CD14-positive monocyte (primary cell): ENCODE measurements around the gene NR4A1. TPM values are rescaled to one million over a fixed set of nuclear protein-coding genes. Genes with fewer than 3 reads are reported as not detected.

Source experiments
- DNase-seq, 3 donors: peaks; one replicate each; pipeline ENCODE4 v3.0.0-alpha.2; 2011 to 2022
- H2AFZ ChIP-seq: 2 replicates; pipeline ENCODE4 v1.6.0; 2012; ENCODE audit warnings: mild to moderate bottlenecking, low read depth, low read length, inconsistent platforms; ENCODE audit not compliant: insufficient read depth, poor library complexity, severe bottlenecking
- H3K27ac ChIP-seq, 2 donors: 1 replicate in 1 of 2; 2 replicates in 1 of 2; pipeline ENCODE4 v1.5.1; 2012 to 2013; ENCODE audit warnings: low read length in 2 of 2, control low read depth in 1 of 2, inconsistent platforms in 1 of 2, low read depth in 1 of 2, mild to moderate bottlenecking in 1 of 2
- H3K27me3 ChIP-seq, 2 donors: one replicate each; pipeline versions ENCODE4 v1.6.0 to v1.6.1; 2011 to 2013; ENCODE audit warnings: low read length in 2 of 2; ENCODE audit not compliant: control insufficient read depth in 2 of 2, insufficient read depth in 2 of 2
- H3K36me3 ChIP-seq, 2 donors: replicated peaks in 1 of 2; 1 replicate in 1 of 2; 2 replicates in 1 of 2; pipeline versions ENCODE4 v1.5.1 to v1.6.1; 2012 to 2013; ENCODE audit warnings: low read length in 2 of 2, control low read depth in 1 of 2, inconsistent platforms in 1 of 2, mild to moderate bottlenecking in 1 of 2; ENCODE audit not compliant: insufficient read depth in 2 of 2, control insufficient read depth in 1 of 2
- H3K4me1 ChIP-seq, 2 donors: 1 replicate in 1 of 2; 2 replicates in 1 of 2; pipeline versions ENCODE4 v1.5.1 to v1.6.1; 2012 to 2013; ENCODE audit warnings: low read length in 2 of 2, control low read depth in 1 of 2, inconsistent platforms in 1 of 2, mild to moderate bottlenecking in 1 of 2, moderate library complexity in 1 of 2; ENCODE audit not compliant: insufficient read depth in 2 of 2, control insufficient read depth in 1 of 2
- H3K4me2 ChIP-seq: replicated peaks from 2 replicates; pipeline ENCODE3; 2012; ENCODE audit warnings: low read length, moderate library complexity, mild to moderate bottlenecking; ENCODE audit not compliant: poor library complexity, severe bottlenecking; ENCODE audit errors: extremely low read depth
- H3K4me3 ChIP-seq, 3 experiments: fragments of 200-600 bp in 1 of 3; sonication (generic) in 1 of 3; replicated peaks in 1 of 3; 1 replicate in 2 of 3; 2 replicates in 1 of 3; pipeline ENCODE4 v1.5.1; 2011 to 2013; ENCODE audit warnings: low read length in 3 of 3, mild to moderate bottlenecking in 3 of 3, control low read depth in 2 of 3, low read depth in 2 of 3, inconsistent platforms in 1 of 3, moderate library complexity in 1 of 3
- H3K79me2 ChIP-seq: 2 replicates; pipeline ENCODE4 v1.6.0; 2012; ENCODE audit warnings: mild to moderate bottlenecking, control low read depth, inconsistent platforms, low read length, moderate library complexity; ENCODE audit not compliant: insufficient read depth
- H3K9ac ChIP-seq: 2 replicates; pipeline ENCODE4 v1.6.0; 2017; ENCODE audit warnings: low read length, mild to moderate bottlenecking; ENCODE audit not compliant: insufficient read depth, poor library complexity, severe bottlenecking
- H3K9me3 ChIP-seq, 2 donors: replicated peaks in 1 of 2; 1 replicate in 1 of 2; 2 replicates in 1 of 2; pipeline versions ENCODE4 v1.5.1 to v1.6.1; 2012 to 2013; ENCODE audit warnings: low read length in 2 of 2, control low read depth in 1 of 2; ENCODE audit not compliant: control insufficient read depth in 1 of 2, insufficient read depth in 1 of 2
- H4K20me1 ChIP-seq: 2 replicates; pipeline ENCODE4 v1.6.0; 2012; ENCODE audit warnings: mild to moderate bottlenecking, low read length, control low read depth, moderate library complexity; ENCODE audit not compliant: insufficient read depth
- H3K27ac Mint-ChIP-seq, 7 donors: one replicate each; pipeline ENCODE4 v1.8.0; 2020; ENCODE audit warnings: mild to moderate bottlenecking in 7 of 7, mixed read lengths in 7 of 7, moderate library complexity in 6 of 7, inconsistent platforms in 2 of 7
- H3K27me3 Mint-ChIP-seq, 3 donors: one replicate each; pipeline ENCODE4 v1.8.0; 2021 to 2022; ENCODE audit warnings: low read depth in 3 of 3, mild to moderate bottlenecking in 3 of 3, mixed read lengths in 3 of 3, moderate library complexity in 3 of 3, inconsistent platforms in 1 of 3
- H3K36me3 Mint-ChIP-seq, 2 donors: one replicate each; pipeline ENCODE4 v1.8.0; 2020; ENCODE audit warnings: mixed read lengths in 2 of 2, inconsistent platforms in 1 of 2, mild to moderate bottlenecking in 1 of 2
- H3K4me1 Mint-ChIP-seq: one replicate; pipeline ENCODE4 v1.8.0; 2020; ENCODE audit warnings: mild to moderate bottlenecking, mixed read lengths
- H3K4me3 Mint-ChIP-seq, 2 donors: one replicate each; pipeline ENCODE4 v1.8.0; 2020; ENCODE audit warnings: mild to moderate bottlenecking in 2 of 2, mixed read lengths in 2 of 2, moderate library complexity in 1 of 2
- H3K9me3 Mint-ChIP-seq, 7 donors: one replicate each; pipeline ENCODE4 v1.8.0; 2020 to 2022; ENCODE audit warnings: mixed read lengths in 7 of 7, mild to moderate bottlenecking in 6 of 7, moderate library complexity in 6 of 7, inconsistent platforms in 2 of 7
- WGBS: methylation state at CpG from one replicate; pipeline ENCODE4 v1.1.5; 2013; ENCODE audit warnings: missing lambda C conversion rate; ENCODE audit not compliant: insufficient coverage; 5-methylcytosine and 5-hydroxymethylcytosine counted together
- intact Hi-C, 2 donors: fragments of 100-400 bp; cut with micrococcal nuclease; formaldehyde crosslinking; loops; one replicate each; pipeline versions ENCODE4 v1.15.0 to v1.15.1; 2023
- polyA plus RNA-seq, 3 donors: library from polyadenylated mRNA; depleted of rRNA in 1 of 3; unstranded in 2 of 3; stranded (reverse) in 1 of 3; fragments of 300-500 nt in 2 of 3; fragments of >200 nt in 1 of 3; fragmentation: Illumina TruSeq in 2 of 3; gene quantifications; 1 replicate in 2 of 3; 2 replicates in 1 of 3; pipeline ENCODE4 v1.2.3, GENCODE V29; 2012 to 2021
- TF ChIP-seq, protein P1 (sequence below): fragments of 200-600 bp; IDR thresholded peaks from one replicate; pipeline ENCODE4 v1.8.0; 2022; ENCODE audit warnings: antibody characterized with exemption, mild to moderate bottlenecking

The NR4A1 gene
- polyA plus RNA-seq, 3 donors: 10.1 to 1,297 (median 41.4) TPM

DNA sequence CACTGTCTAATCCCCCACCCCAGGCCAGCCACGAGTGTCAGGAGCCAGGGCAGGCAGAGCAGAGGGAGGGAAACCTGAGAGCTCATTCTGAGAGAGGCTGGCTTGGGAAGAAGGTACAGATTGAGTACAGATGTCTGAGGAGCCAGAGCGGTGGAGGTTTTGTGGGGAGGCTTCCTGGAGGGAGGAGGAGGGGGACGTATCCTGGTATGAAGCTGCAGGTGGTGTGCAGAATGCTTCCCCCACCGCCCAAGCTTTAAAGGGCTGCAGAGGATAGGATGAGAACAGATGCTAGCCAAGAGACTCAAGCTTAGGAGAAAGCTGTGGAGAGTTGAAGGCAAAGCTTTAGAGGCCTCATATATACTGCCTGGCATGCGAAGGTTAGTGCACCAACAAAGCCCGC is 47.7 kb upstream of the NR4A1 start:
- Histone ChIP-seq H4K20me1 (peaks cover 17% of the 10 kb centered on the region), H3K27ac (no peak overlapping the region), H3K4me3 (no peak overlapping the region), H2AFZ (no peak overlapping the region), H3K4me2 (no peak overlapping the region), H3K27me3 (peaks cover 7 to 23% of the 10 kb centered on the region in 2 donors), H3K9ac (no peak overlapping the region), H3K9me3 (no peaks in the 10 kb centered on the region), H3K36me3 (peaks cover 3 to 15% of the 10 kb centered on the region in 2 donors), H3K79me2 (no peaks in the 10 kb centered on the region), H3K4me1 (peaks cover 33 to 47% of the 10 kb centered on the region in 2 donors)
- no peak overlapping the region for H3K4me3 Mint-ChIP-seq
- H3K27ac Mint-ChIP-seq: peak overlapping the region in 3 of 7 donors; percentile 8 to 46 (median 11)
- 66% methylated on average over 5 of the region's 6 CpGs for WGBS
- TF ChIP-seq, protein P1, sequence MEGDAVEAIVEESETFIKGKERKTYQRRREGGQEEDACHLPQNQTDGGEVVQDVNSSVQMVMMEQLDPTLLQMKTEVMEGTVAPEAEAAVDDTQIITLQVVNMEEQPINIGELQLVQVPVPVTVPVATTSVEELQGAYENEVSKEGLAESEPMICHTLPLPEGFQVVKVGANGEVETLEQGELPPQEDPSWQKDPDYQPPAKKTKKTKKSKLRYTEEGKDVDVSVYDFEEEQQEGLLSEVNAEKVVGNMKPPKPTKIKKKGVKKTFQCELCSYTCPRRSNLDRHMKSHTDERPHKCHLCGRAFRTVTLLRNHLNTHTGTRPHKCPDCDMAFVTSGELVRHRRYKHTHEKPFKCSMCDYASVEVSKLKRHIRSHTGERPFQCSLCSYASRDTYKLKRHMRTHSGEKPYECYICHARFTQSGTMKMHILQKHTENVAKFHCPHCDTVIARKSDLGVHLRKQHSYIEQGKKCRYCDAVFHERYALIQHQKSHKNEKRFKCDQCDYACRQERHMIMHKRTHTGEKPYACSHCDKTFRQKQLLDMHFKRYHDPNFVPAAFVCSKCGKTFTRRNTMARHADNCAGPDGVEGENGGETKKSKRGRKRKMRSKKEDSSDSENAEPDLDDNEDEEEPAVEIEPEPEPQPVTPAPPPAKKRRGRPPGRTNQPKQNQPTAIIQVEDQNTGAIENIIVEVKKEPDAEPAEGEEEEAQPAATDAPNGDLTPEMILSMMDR: no peak
- peaks cover 45% of the 10 kb centered on the region for H3K4me1 Mint-ChIP-seq
- intact Hi-C loops: no loop called here
- no peak for DNase-seq
- peaks cover 26 to 42% (median 36%) of the 10 kb centered on the region in 3 donors for H3K27me3 Mint-ChIP-seq
- H3K9me3 Mint-ChIP-seq: peaks cover 0 to 14% (median 8%) of the 10 kb centered on the region in 7 donors
- peaks cover 37 to 42% of the 10 kb centered on the region in 2 donors for H3K36me3 Mint-ChIP-seq

DNA sequence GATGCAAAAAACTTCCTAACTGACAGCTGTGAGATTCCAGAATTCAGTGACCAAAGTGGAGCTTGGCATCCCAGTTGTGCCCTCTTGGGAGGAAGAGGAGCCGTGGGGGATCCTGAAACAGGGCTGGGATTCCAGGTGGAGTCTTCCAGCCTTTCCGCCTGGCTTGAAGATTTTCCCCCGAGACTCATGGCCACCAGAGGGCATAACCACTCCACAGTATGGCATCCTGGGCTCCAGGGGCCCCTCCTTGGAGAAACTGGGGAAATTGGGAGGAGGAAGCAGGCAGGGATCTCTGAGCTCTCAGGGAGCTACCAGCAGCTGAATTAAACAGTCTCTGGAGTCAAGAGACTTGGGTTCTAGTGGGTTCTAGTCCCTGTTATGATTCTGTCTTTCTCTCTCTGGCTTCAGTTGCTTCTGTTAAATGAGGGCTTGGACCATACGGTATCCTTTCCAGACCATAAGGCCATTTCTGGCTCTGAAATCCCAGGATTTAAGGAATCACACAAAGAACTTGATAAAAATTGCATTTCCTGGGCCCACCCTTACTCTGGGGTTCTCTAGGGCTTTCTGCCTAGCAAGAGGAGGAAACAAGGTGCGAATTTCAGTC is 47.1 kb upstream of the NR4A1 start:
- peaks cover 3 to 11% of the 10 kb centered on the region in 2 donors for H3K36me3 ChIP-seq
- H4K20me1 ChIP-seq: peaks cover 23% of the 10 kb centered on the region
- no peak overlapping the region for H3K4me3 ChIP-seq
- no peak overlapping the region for H3K4me2 ChIP-seq
- Mint-ChIP-seq H3K4me3 (no peak overlapping the region), H3K36me3 (peaks cover 34 to 42% of the 10 kb centered on the region in 2 donors), H3K27me3 (peaks cover 30 to 47% (median 38%) of the 10 kb centered on the region in 3 donors), H3K4me1 (peaks cover 50% of the 10 kb centered on the region), H3K9me3 (peaks cover 0 to 14% (median 8%) of the 10 kb centered on the region in 7 donors), H3K27ac (peak overlapping the region in 3 of 7 donors; percentile 38 to 60 (median 48))
- peaks cover 33 to 50% of the 10 kb centered on the region in 2 donors for H3K4me1 ChIP-seq
- peaks cover 9 to 29% of the 10 kb centered on the region in 2 donors for H3K27me3 ChIP-seq
- no peak overlapping the region for H3K27ac ChIP-seq
- peak in 2 of 3 donors; percentile 42 to 44 for DNase-seq
- no peak overlapping the region for H2AFZ ChIP-seq
- no peaks in the 10 kb centered on the region for H3K79me2 ChIP-seq
- no peak overlapping the region for H3K9ac ChIP-seq
- no peaks in the 10 kb centered on the region for H3K9me3 ChIP-seq
- TF ChIP-seq, protein P1: peak; percentile 65
- 80% methylated on average over 2 of the region's 5 CpGs for WGBS
- intact Hi-C loops: no loop called here
